HCT116 (cell line): Measurements from ENCODE around the gene CNTN4.

Experiments
- CBX3 ChIP-seq: IDR thresholded peaks from 2 replicates; pipeline ENCODE4 v1.6.1; 2012; ENCODE audit warnings: low read depth
- CTCF ChIP-seq, 3 experiments: fragments of 200-600 bp in 1 of 3; sonication (generic) in 1 of 3; IDR thresholded peaks in 2 of 3; conservative IDR thresholded peaks in 1 of 3; 2 replicates each; pipeline ENCODE4 v1.5.1; 2012 to 2017; ENCODE audit warnings: low read depth in 2 of 3, low read length in 2 of 3, antibody characterized with exemption in 1 of 3, borderline replicate concordance in 1 of 3, control low read depth in 1 of 3, mild to moderate bottlenecking in 1 of 3, mixed read lengths in 1 of 3, mixed run types in 1 of 3, moderate library complexity in 1 of 3; ENCODE audit not compliant: insufficient read depth in 1 of 3
- ELF1 ChIP-seq: IDR thresholded peaks from 2 replicates; pipeline ENCODE4 v1.6.1; 2012; ENCODE audit warnings: low read depth, borderline replicate concordance
- EZH2 ChIP-seq: fragments of 200-600 bp; sonication (generic); IDR thresholded peaks from 2 replicates; pipeline ENCODE4 v1.6.1; 2017; ENCODE audit warnings: antibody characterized with exemption, mixed run types
- EZH2phosphoT487 ChIP-seq: fragments of 200-600 bp; IDR thresholded peaks from 2 replicates; pipeline ENCODE4 v1.6.1; 2018; ENCODE audit warnings: antibody characterized with exemption, borderline replicate concordance
- FOSL1 ChIP-seq: IDR thresholded peaks from 2 replicates; pipeline ENCODE4 v1.6.1; 2012; ENCODE audit warnings: low read depth
- POLR2A ChIP-seq: IDR thresholded peaks from 2 replicates; pipeline ENCODE4 v1.7.0; 2011; ENCODE audit warnings: borderline replicate concordance; ENCODE audit not compliant: insufficient read depth, insufficient read length; ENCODE audit errors: extremely low read depth
- POLR2AphosphoS5 ChIP-seq: IDR thresholded peaks from 2 replicates; pipeline ENCODE4 v1.6.1; 2011; ENCODE audit warnings: mild to moderate bottlenecking, low read depth, low read length, moderate library complexity
- RAD21 ChIP-seq: IDR thresholded peaks from 2 replicates; pipeline ENCODE4 v1.6.1; 2012; ENCODE audit warnings: low read depth, mild to moderate bottlenecking
- SRF ChIP-seq: IDR thresholded peaks from 2 replicates; pipeline ENCODE4 v1.6.1; 2012; ENCODE audit warnings: low read depth
- TF ChIP-seq, protein P1 (sequence below): IDR thresholded peaks from 2 replicates; pipeline ENCODE4 v1.6.1; 2012; ENCODE audit warnings: low read depth
- TF ChIP-seq, protein P2 (sequence below): IDR thresholded peaks from 2 replicates; pipeline ENCODE4 v1.6.1; 2012

- TF ChIP-seq POLR2A = no peak
- no peak for TF ChIP-seq CTCF (IDR thresholded peaks at IDR 0.05 in 2 of 3, conservative IDR thresholded peaks at IDR 0.05 in 1 of 3; ENCODE audit: borderline replicate concordance in 1 of 3, insufficient read depth in 1 of 3, low read depth in 2 of 3, low read length in 2 of 3)
- no peak for TF ChIP-seq FOSL1
- TF ChIP-seq RAD21 = no peak
- TF ChIP-seq EZH2 = no peak
- no peak for TF ChIP-seq CBX3
- TF ChIP-seq ELF1 = no peak
- no peak for TF ChIP-seq SRF
- TF ChIP-seq, protein P1, sequence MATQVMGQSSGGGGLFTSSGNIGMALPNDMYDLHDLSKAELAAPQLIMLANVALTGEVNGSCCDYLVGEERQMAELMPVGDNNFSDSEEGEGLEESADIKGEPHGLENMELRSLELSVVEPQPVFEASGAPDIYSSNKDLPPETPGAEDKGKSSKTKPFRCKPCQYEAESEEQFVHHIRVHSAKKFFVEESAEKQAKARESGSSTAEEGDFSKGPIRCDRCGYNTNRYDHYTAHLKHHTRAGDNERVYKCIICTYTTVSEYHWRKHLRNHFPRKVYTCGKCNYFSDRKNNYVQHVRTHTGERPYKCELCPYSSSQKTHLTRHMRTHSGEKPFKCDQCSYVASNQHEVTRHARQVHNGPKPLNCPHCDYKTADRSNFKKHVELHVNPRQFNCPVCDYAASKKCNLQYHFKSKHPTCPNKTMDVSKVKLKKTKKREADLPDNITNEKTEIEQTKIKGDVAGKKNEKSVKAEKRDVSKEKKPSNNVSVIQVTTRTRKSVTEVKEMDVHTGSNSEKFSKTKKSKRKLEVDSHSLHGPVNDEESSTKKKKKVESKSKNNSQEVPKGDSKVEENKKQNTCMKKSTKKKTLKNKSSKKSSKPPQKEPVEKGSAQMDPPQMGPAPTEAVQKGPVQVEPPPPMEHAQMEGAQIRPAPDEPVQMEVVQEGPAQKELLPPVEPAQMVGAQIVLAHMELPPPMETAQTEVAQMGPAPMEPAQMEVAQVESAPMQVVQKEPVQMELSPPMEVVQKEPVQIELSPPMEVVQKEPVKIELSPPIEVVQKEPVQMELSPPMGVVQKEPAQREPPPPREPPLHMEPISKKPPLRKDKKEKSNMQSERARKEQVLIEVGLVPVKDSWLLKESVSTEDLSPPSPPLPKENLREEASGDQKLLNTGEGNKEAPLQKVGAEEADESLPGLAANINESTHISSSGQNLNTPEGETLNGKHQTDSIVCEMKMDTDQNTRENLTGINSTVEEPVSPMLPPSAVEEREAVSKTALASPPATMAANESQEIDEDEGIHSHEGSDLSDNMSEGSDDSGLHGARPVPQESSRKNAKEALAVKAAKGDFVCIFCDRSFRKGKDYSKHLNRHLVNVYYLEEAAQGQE = no peak
- TF ChIP-seq EZH2phosphoT487 = no peak
- no peak for TF ChIP-seq POLR2AphosphoS5
- TF ChIP-seq, protein P2, sequence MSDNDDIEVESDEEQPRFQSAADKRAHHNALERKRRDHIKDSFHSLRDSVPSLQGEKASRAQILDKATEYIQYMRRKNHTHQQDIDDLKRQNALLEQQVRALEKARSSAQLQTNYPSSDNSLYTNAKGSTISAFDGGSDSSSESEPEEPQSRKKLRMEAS = no peak
Measured at GRCh38 chr3:2711081-2711480, 612.4 kb downstream of the CNTN4 start.
